Pancreas (tissue), 10 donors: ENCODE data around the gene DIAPH3. TPM values are rescaled to one million over a fixed set of nuclear protein-coding genes. Genes with fewer than 3 reads are reported as not detected.

Source experiments
- ATAC-seq, 4 donors: fragments of 200-7000 bp; cut with Tn5 transposase; one replicate each; pipeline versions ENCODE4 v1.8.0 to v1.9.1; 2020; ENCODE audit warnings: mild to moderate bottlenecking in 4 of 4, moderate library complexity in 4 of 4
- DNase-seq, 6 donors: peaks; one replicate each; pipeline ENCODE4 v3.0.0-alpha.2; 2020
- FAIRE-seq: peaks from 2 replicates; lab custom pipeline; 2012; peaks lifted over from hg19 to GRCh38; lab: Jason Lieb, UNC
- H3K27ac ChIP-seq, 4 donors: fragments of 200-600 bp; sonication (generic); 1 replicate in 3 of 4; 2 replicates in 1 of 4; pipeline versions ENCODE4 v1.5.0 to v1.8.0; 2020
- H3K27me3 ChIP-seq, 4 donors: fragments of 200-600 bp; one replicate each; pipeline ENCODE4 v1.8.0; 2021
- H3K36me3 ChIP-seq, 3 donors: fragments of 200-600 bp; sonication (generic) in 1 of 3; one replicate each; pipeline versions ENCODE4 v1.5.0 to v1.8.0; 2020 to 2021
- H3K4me1 ChIP-seq, 3 donors: fragments of 200-600 bp; one replicate each; pipeline ENCODE4 v1.8.0; 2021
- H3K4me3 ChIP-seq, 4 donors: fragments of 200-600 bp; sonication (generic) in 2 of 4; one replicate each; pipeline versions ENCODE4 v1.5.0 to v1.8.0; 2020 to 2021
- H3K9me3 ChIP-seq, 4 donors: fragments of 200-600 bp; one replicate each; pipeline ENCODE4 v1.8.0; 2021
- CTCF ChIP-seq, 4 donors: fragments of 200-600 bp; sonication (generic) in 3 of 4; IDR thresholded peaks; one replicate each; pipeline versions ENCODE4 v1.5.0 to v1.8.0; 2021; ENCODE audit warnings: antibody characterized with exemption in 4 of 4
- WGBS, 2 donors: extraction: QIAGEN DNeasy Blood & Tissue Kit; methylation state at CpG; one replicate each; pipeline ENCODE4 v1.1.7; 2013; 5-methylcytosine and 5-hydroxymethylcytosine counted together
- intact Hi-C, 3 donors: fragments of 100-400 bp; cut with DNase I; formaldehyde crosslinking; loops; one replicate each; pipeline versions ENCODE4 v1.11.1 to v1.14.2; 2022
- polyA plus RNA-seq, 2 donors: library from polyadenylated mRNA; stranded (reverse); fragments of 200-250 nt; gene quantifications; one replicate each; pipeline ENCODE4 v1.2.3, GENCODE V29; 2013
- total RNA-seq, 6 donors: library from RNA; stranded (reverse); fragmentation: NEBNext Ultra II Directional in 4 of 6; extraction: Animal tissue kit (Norgen Biotek cat#: 25700) in 4 of 6; gene quantifications; one replicate each; pipeline versions ENCODE4 v1.2.1 to v1.2.4, GENCODE V29; 2021 to 2023
- donor health status: healthy with polysubstance abuse.
- donor health status: DM: no; HTN: no; CAD: no; lungs with moderate emphysema.
- donor health status: DM: no; HTN: no; CAD: no.
- donor health status: control.
- donor health status: control.
- donor health status: Bipolar disorder and iron deficiency.
- donor health status: DM: yes; HTN: yes; CAD: no.
- donor health status: DM: no; HTN: no; CAD: no.
- donor health status: DM: no; HTN: no; CAD: no.
- donor health status: DM: yes; HTN: yes; CAD: no.

Gene DIAPH3
- total and polyA plus RNA-seq, 8 donors = 0.12 to 1.3 (median 0.42) TPM; not detected in 1

- FAIRE-seq (no peak), DNase-seq (no peak)
- WGBS, 2 donors = 72 to 81% methylated on average over 1 of the region's 1 CpG
Measured at GRCh38 chr13:59823486-59823885, 340.2 kb downstream of the DIAPH3 start.

GRCh38 chr13:59809564-59809963, 354.2 kb downstream of the DIAPH3 start:
- H3K4me3 ChIP-seq = no peak overlapping the region
- no peaks in the 10 kb centered on the region for H3K9me3 ChIP-seq
- intact Hi-C loops = no loop called here
- no peaks in the 10 kb centered on the region for H3K4me1 ChIP-seq
- FAIRE-seq = no peak
- no peaks in the 10 kb centered on the region for H3K36me3 ChIP-seq
- H3K27me3 ChIP-seq = no peaks in the 10 kb centered on the region
- no peak overlapping the region for H3K27ac ChIP-seq
- 94 to 96% methylated on average over 3 of the region's 3 CpGs for WGBS, 2 donors
- no peak for TF ChIP-seq CTCF (IDR thresholded peaks at IDR 0.05)
- no peak for ATAC-seq
- no peak for DNase-seq

More at GRCh38 chr13:59823486-59823885, 340.2 kb downstream of the DIAPH3 start:
- no peak for ATAC-seq
- no peaks in the 10 kb centered on the region for H3K36me3 ChIP-seq
- intact Hi-C loops = no loop called here
- no peaks in the 10 kb centered on the region for H3K27me3 ChIP-seq
- no peak overlapping the region for H3K27ac ChIP-seq
- no peaks in the 10 kb centered on the region for H3K9me3 ChIP-seq
- no peaks in the 10 kb centered on the region for H3K4me1 ChIP-seq
- no peak for TF ChIP-seq CTCF (IDR thresholded peaks at IDR 0.05)
- H3K4me3 ChIP-seq = no peak overlapping the region

GRCh38 chr13:59806801-59807200, 356.9 kb downstream of the DIAPH3 start:
- no peaks in the 10 kb centered on the region for H3K9me3 ChIP-seq
- DNase-seq = no peak
- H3K36me3 ChIP-seq = no peaks in the 10 kb centered on the region
- TF ChIP-seq CTCF (IDR thresholded peaks at IDR 0.05) = no peak
- H3K4me3 ChIP-seq = no peak overlapping the region
- no peak overlapping the region for H3K27ac ChIP-seq
- no peaks in the 10 kb centered on the region for H3K27me3 ChIP-seq
- ATAC-seq = no peak
- intact Hi-C loops = no loop called here
- no peaks in the 10 kb centered on the region for H3K4me1 ChIP-seq
- FAIRE-seq = peak; percentile 91

GRCh38 chr13:59801107-59801880, 362.4 kb downstream of the DIAPH3 start:
- FAIRE-seq (no peak), DNase-seq (no peak), ATAC-seq (no peak)
- no peak for TF ChIP-seq CTCF (IDR thresholded peaks at IDR 0.05)
- no peaks in the 10 kb centered on the region for H3K27me3 ChIP-seq
- no peak overlapping the region for H3K27ac ChIP-seq
- no peaks in the 10 kb centered on the region for H3K36me3 ChIP-seq
- no peaks in the 10 kb centered on the region for H3K9me3 ChIP-seq
- intact Hi-C loops = no loop called here
- H3K4me3 ChIP-seq = no peak overlapping the region
- no peaks in the 10 kb centered on the region for H3K4me1 ChIP-seq

GRCh38 chr13:59793107-59793506, 370.6 kb downstream of the DIAPH3 start:
- H3K27ac ChIP-seq = no peak overlapping the region
- TF ChIP-seq CTCF (IDR thresholded peaks at IDR 0.05) = no peak
- H3K27me3 ChIP-seq = no peaks in the 10 kb centered on the region
- no peak overlapping the region for H3K4me3 ChIP-seq
- intact Hi-C loops = no loop called here
- 94 to 97% methylated on average over 2 of the region's 2 CpGs for WGBS, 2 donors
- H3K4me1 ChIP-seq = no peaks in the 10 kb centered on the region
- FAIRE-seq = no peak
- DNase-seq = no peak
- no peak for ATAC-seq
- H3K36me3 ChIP-seq = no peaks in the 10 kb centered on the region
- no peaks in the 10 kb centered on the region for H3K9me3 ChIP-seq
